Uterus (tissue), 2 donors: Measurements from ENCODE around the gene SLC25A30.

Experiments
- CTCF ChIP-seq, 4 experiments: fragments of 200-600 bp in 2 of 4; fragments of 450-650 bp in 2 of 4; sonication (generic) in 2 of 4; IDR thresholded peaks; one replicate each; pipeline ENCODE4 v1.5.1; 2016 to 2019; ENCODE audit warnings: antibody characterized with exemption in 4 of 4, mild to moderate bottlenecking in 2 of 4, moderate library complexity in 1 of 4
- POLR2A ChIP-seq, 2 donors: fragments of 450-650 bp; IDR thresholded peaks; one replicate each; pipeline ENCODE4 v1.6.1; 2016; ENCODE audit warnings: antibody characterized with exemption in 2 of 2, mild to moderate bottlenecking in 1 of 2, moderate library complexity in 1 of 2

DNA sequence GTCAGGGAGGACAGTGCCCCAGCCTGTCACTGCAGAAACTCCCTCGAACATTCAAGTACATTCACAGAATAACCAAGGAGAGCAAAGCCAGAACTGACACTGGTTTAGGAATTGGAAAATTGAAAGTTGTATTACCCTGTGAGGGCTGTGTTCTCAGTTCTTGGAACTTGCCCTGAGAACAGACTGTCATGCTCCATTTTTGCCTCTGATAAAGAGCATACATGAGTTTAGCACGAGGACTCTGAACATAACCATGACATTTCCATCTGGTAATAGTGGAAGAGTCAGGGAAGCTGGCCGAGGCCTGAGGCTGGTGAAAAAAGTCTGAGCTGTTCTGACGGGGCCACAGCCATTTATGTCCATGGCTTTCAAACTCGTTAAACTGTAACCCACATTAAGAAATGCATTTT lies 15.2 kb upstream of the SLC25A30 start:
- TF ChIP-seq CTCF (IDR thresholded peaks at IDR 0.05), result no peak
- no peak for TF ChIP-seq POLR2A (IDR thresholded peaks at IDR 0.05)
